SK-N-SH treated with all-trans-retinoic acid at 6 μM for 48 hours (cell line): ENCODE measurements around the gene ACTR10.
A peak's percentile ranks its signal among the peaks of the same experiment; 100 is the strongest.

Experiments
- ATAC-seq: fragments of 200-7000 bp; cut with Tn5 transposase; 3 replicates; pipeline ENCODE4 v1.9.1; 2020; ENCODE audit warnings: mild to moderate bottlenecking, moderate library complexity
- ARNTL ChIP-seq: fragments of 450-650 bp; formaldehyde crosslinking; IDR thresholded peaks from 2 replicates; pipeline ENCODE4 v1.5.0; 2020; ENCODE audit warnings: low read depth, mild to moderate bottlenecking, moderate library complexity, borderline replicate concordance
- BACH2 ChIP-seq: fragments of 250-450 bp; sonication (Bioruptor Pico); IDR thresholded peaks from 2 replicates; pipeline ENCODE4 v1.9.0; 2021; ENCODE audit warnings: mild to moderate bottlenecking, borderline replicate concordance
- CSDC2 ChIP-seq: fragments of 250-450 bp; sonication (Bioruptor Pico); IDR thresholded peaks from 2 replicates; pipeline ENCODE4 v1.5.0; 2020; ENCODE audit warnings: mild to moderate bottlenecking, moderate library complexity
- ESRRG ChIP-seq: fragments of 250-450 bp; sonication (Bioruptor Pico); IDR thresholded peaks from 2 replicates; pipeline ENCODE4 v1.6.1; 2021; ENCODE audit warnings: mild to moderate bottlenecking
- GLIS3 ChIP-seq: fragments of 250-450 bp; sonication (Bioruptor Pico); IDR thresholded peaks from 2 replicates; pipeline ENCODE4 v1.5.0; 2020; ENCODE audit warnings: mild to moderate bottlenecking, moderate library complexity
- ISL1 ChIP-seq: fragments of 250-450 bp; sonication (Bioruptor Pico); IDR thresholded peaks from 2 replicates; pipeline ENCODE4 v2.1.2; 2022; ENCODE audit warnings: mild to moderate bottlenecking, moderate library complexity
- OSR1 ChIP-seq: fragments of 250-450 bp; sonication (Bioruptor Pico); IDR thresholded peaks from 2 replicates; pipeline ENCODE4 v1.8.0; 2022; ENCODE audit warnings: moderate library complexity, mild to moderate bottlenecking, inconsistent platforms
- PATZ1 ChIP-seq: fragments of 250-450 bp; sonication (Bioruptor Pico); IDR thresholded peaks from 2 replicates; pipeline ENCODE4 v1.8.0; 2020; ENCODE audit warnings: mild to moderate bottlenecking, moderate library complexity, borderline replicate concordance
- POU6F1 ChIP-seq: fragments of 250-450 bp; sonication (Bioruptor Pico); IDR thresholded peaks from 2 replicates; pipeline ENCODE4 v1.8.0; 2021; ENCODE audit warnings: low read depth, mild to moderate bottlenecking, moderate library complexity, borderline replicate concordance
- PPARA ChIP-seq: fragments of 250-450 bp; sonication (Bioruptor Pico); IDR thresholded peaks from 2 replicates; pipeline ENCODE4 v1.5.0; 2020; ENCODE audit warnings: mild to moderate bottlenecking, borderline replicate concordance
- RARB ChIP-seq: fragments of 250-450 bp; sonication (Bioruptor Pico); IDR thresholded peaks from 2 replicates; pipeline ENCODE4 v1.8.0; 2021; ENCODE audit warnings: mild to moderate bottlenecking, moderate library complexity
- SNAI2 ChIP-seq: fragments of 250-450 bp; sonication (Bioruptor Pico); IDR thresholded peaks from 2 replicates; pipeline ENCODE4 v1.5.0; 2020; ENCODE audit warnings: mild to moderate bottlenecking, moderate library complexity
- TCF4 ChIP-seq: fragments of 250-450 bp; sonication (Bioruptor Pico); IDR thresholded peaks from 2 replicates; pipeline ENCODE4 v1.8.0; 2021; ENCODE audit warnings: mild to moderate bottlenecking, moderate library complexity, borderline replicate concordance
- TOX ChIP-seq: fragments of 250-450 bp; sonication (Bioruptor Pico); IDR thresholded peaks from 2 replicates; pipeline ENCODE4 v1.8.0; 2021; ENCODE audit warnings: mild to moderate bottlenecking, moderate library complexity, borderline replicate concordance
- TSHZ2 ChIP-seq: fragments of 250-450 bp; sonication (Bioruptor Pico); IDR thresholded peaks from 2 replicates; pipeline ENCODE4 v1.5.0; 2020; ENCODE audit warnings: mild to moderate bottlenecking, moderate library complexity
- ZC3H10 ChIP-seq: fragments of 250-450 bp; sonication (Bioruptor Pico); IDR thresholded peaks from 2 replicates; pipeline ENCODE4 v1.5.1; 2021; ENCODE audit warnings: mild to moderate bottlenecking, moderate library complexity
- ZFP3 ChIP-seq: fragments of 250-450 bp; sonication (Bioruptor Pico); IDR thresholded peaks from 2 replicates; pipeline ENCODE4 v1.5.0; 2020; ENCODE audit warnings: mild to moderate bottlenecking, moderate library complexity
- ZFP30 ChIP-seq: fragments of 450-650 bp; formaldehyde crosslinking; IDR thresholded peaks from 2 replicates; pipeline ENCODE4 v1.5.0; 2022; ENCODE audit warnings: mild to moderate bottlenecking, moderate library complexity
- ZNF565 ChIP-seq: fragments of 450-650 bp; formaldehyde crosslinking; conservative IDR thresholded peaks from 2 replicates; pipeline ENCODE4 v1.5.0; 2020; ENCODE audit warnings: low read depth, mild to moderate bottlenecking, moderate library complexity
- ZNF70 ChIP-seq: fragments of 450-650 bp; formaldehyde crosslinking; IDR thresholded peaks from 2 replicates; pipeline ENCODE4 v1.5.0; 2020; ENCODE audit warnings: mild to moderate bottlenecking, moderate library complexity
- ZNF8 ChIP-seq: fragments of 450-650 bp; formaldehyde crosslinking; IDR thresholded peaks from 2 replicates; pipeline ENCODE4 v1.5.0; 2020; ENCODE audit warnings: mild to moderate bottlenecking, moderate library complexity

The ACTR10 gene

GRCh38 chr14:58265401-58265800 lies 65.5 kb downstream of the ACTR10 start:
- no peak for ATAC-seq
- TF ChIP-seq GLIS3 (no peak), PPARA (no peak), ISL1 (no peak)

DNA sequence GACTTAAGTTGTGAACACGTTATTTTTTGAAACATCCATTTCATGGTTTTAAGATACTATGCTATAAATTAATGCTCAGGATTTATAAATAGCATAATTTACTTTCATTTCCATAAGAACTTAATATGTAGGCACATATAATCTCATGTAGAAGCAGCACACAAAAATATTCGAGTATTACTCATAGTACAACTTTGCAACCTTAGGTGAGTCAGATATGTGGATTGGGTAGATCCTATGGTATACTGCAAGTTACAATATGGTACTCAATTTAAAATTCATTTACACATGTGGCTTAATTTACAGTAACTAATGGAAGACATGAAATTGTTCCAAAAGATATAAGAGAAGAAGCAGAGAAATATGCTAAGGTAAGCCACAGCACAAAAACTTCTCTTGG lies 70.7 kb downstream of the ACTR10 start:
- TF ChIP-seq ZNF70 (CRISPR knock-in tag) (no peak), CSDC2 (CRISPR knock-in tag) (no peak), ISL1 (no peak), RARB (CRISPR knock-in tag) (no peak), ZFP30 (CRISPR knock-in tag) (no peak), POU6F1 (CRISPR knock-in tag) (no peak), TOX (CRISPR knock-in tag) (no peak), PATZ1 (CRISPR knock-in tag) (no peak), ZC3H10 (CRISPR knock-in tag) (no peak), GLIS3 (no peak), OSR1 (CRISPR knock-in tag) (no peak), ZNF565 (CRISPR knock-in tag) (no peak)
- no peak for ATAC-seq

GRCh38 chr14:58272588-58273372 lies 72.8 kb downstream of the ACTR10 start:
- TF ChIP-seq TCF4 (CRISPR knock-in tag) (no peak), PATZ1 (CRISPR knock-in tag) (no peak), GLIS3 (no peak), TOX (CRISPR knock-in tag) (no peak), OSR1 (CRISPR knock-in tag) (no peak), ESRRG (CRISPR knock-in tag) (no peak), ISL1 (no peak), ZC3H10 (CRISPR knock-in tag) (no peak), POU6F1 (CRISPR knock-in tag) (no peak)
- ATAC-seq = peak; percentile 41

- no peak for ATAC-seq
- TF ChIP-seq ZNF8 (no peak), OSR1 (CRISPR knock-in tag) (no peak), ZFP3 (CRISPR knock-in tag) (no peak), ARNTL (CRISPR knock-in tag) (no peak), TOX (CRISPR knock-in tag) (no peak), TSHZ2 (CRISPR knock-in tag) (no peak), PATZ1 (CRISPR knock-in tag) (no peak), TCF4 (CRISPR knock-in tag) (no peak), SNAI2 (CRISPR knock-in tag) (no peak), POU6F1 (CRISPR knock-in tag) (no peak), ZC3H10 (CRISPR knock-in tag) (no peak), PPARA (no peak), ESRRG (CRISPR knock-in tag) (no peak), ZFP30 (CRISPR knock-in tag) (no peak), BACH2 (CRISPR knock-in tag) (no peak), CSDC2 (CRISPR knock-in tag) (no peak)
- TF ChIP-seq, all 23 proteins: peak for 0
These were observed 74.9 kb downstream of the ACTR10 start for GRCh38 chr14:58274881-58275280.
